ENCODE measurements around the gene ACTG1. TPM values are rescaled to one million over a fixed set of nuclear protein-coding genes. Genes with fewer than 3 reads are reported as not detected.

ACTG1 gene
- total and polyA plus RNA-seq, 2 donors (not counting 1 experiment from before 2014, with no cell fraction given), result 803 to 1,677 TPM

DNA sequence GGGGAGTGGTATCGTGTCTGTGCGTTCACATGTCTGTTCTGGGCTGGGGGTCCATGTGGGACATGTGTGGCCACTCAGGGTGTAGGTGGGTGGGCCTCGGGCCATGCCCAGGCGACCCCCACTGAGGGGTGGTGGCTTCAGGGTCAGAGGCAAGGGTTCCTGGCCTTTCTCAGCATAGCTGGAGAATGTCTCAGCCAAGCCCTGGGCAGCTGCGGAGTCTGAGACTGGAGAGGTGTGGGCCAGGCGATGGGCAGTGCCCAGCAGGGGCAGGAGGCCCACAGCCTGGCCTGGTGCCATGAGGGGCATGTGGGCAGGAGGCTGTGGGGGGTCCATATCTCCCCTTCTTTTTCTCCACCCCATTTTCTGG, 16.8 kb upstream of the ACTG1 start:
- peaks cover 0 to 11% (median 0%) of the 10 kb centered on the region in 3 donors for H3K9me3 ChIP-seq (ENCODE audit: control extremely low read depth in 1 of 3, control insufficient read depth in 2 of 3, insufficient read depth in 1 of 3, low read length in 2 of 3)
- no peak overlapping the region for H3K9ac ChIP-seq (ENCODE audit: low read length)
- Mint-ChIP-seq H3K9me3 (ENCODE audit: insufficient read depth) (no peaks in the 10 kb centered on the region), H3K27me3 (no peaks in the 10 kb centered on the region), H3K4me3 (no peak overlapping the region), H3K27ac (no peak overlapping the region), H3K4me1 (peaks cover 10% of the 10 kb centered on the region)
- H3K27ac ChIP-seq (ENCODE audit: low read length in 2 of 2), result no peak overlapping the region
- no peak for ATAC-seq (ENCODE audit: low read depth)
- peaks cover 0 to 29% (median 2%) of the 10 kb centered on the region in 4 experiments for H3K27me3 ChIP-seq (replicated peaks in 1 of 4; ENCODE audit: control extremely low read depth in 1 of 4, control insufficient read depth in 3 of 4, insufficient read depth in 4 of 4, low read length in 3 of 4)
- POLR2A ChIA-PET, result interaction anchor here (0.8 kb wide), 1 partner anchor 12 kb away, joined by 3 read pairs; no protein-coding TSS in a partner anchor
- H4K20me1 ChIP-seq (ENCODE audit: control insufficient read depth, insufficient read depth, low read length, poor library complexity, severe bottlenecking), result peaks cover 10% of the 10 kb centered on the region
- TF ChIP-seq EZH2 (IDR thresholded peaks at IDR 0.05; ENCODE audit: borderline replicate concordance, insufficient read depth, low read depth, low read length, poor library complexity, severe bottlenecking), result no peak
- TF ChIP-seq, protein P1, sequence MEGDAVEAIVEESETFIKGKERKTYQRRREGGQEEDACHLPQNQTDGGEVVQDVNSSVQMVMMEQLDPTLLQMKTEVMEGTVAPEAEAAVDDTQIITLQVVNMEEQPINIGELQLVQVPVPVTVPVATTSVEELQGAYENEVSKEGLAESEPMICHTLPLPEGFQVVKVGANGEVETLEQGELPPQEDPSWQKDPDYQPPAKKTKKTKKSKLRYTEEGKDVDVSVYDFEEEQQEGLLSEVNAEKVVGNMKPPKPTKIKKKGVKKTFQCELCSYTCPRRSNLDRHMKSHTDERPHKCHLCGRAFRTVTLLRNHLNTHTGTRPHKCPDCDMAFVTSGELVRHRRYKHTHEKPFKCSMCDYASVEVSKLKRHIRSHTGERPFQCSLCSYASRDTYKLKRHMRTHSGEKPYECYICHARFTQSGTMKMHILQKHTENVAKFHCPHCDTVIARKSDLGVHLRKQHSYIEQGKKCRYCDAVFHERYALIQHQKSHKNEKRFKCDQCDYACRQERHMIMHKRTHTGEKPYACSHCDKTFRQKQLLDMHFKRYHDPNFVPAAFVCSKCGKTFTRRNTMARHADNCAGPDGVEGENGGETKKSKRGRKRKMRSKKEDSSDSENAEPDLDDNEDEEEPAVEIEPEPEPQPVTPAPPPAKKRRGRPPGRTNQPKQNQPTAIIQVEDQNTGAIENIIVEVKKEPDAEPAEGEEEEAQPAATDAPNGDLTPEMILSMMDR (IDR thresholded peaks at IDR 0.05), result no peak
- CTCF ChIA-PET, result no interaction called here
- no peak overlapping the region for H3K4me3 ChIP-seq (ENCODE audit: control extremely low read depth in 1 of 5, extremely low read depth in 1 of 5, insufficient read depth in 1 of 5, low read depth in 2 of 5, low read length in 4 of 5)
- no peak for DNase-seq
- peaks cover 7 to 12% of the 10 kb centered on the region in 2 donors for H3K4me1 ChIP-seq (ENCODE audit: control insufficient read depth in 2 of 2, insufficient read depth in 2 of 2, low read length in 2 of 2)
- H3K79me2 ChIP-seq (ENCODE audit: control insufficient read depth, insufficient read depth, low read length), result peaks cover 5% of the 10 kb centered on the region
- no peaks in the 10 kb centered on the region for H3K36me3 ChIP-seq (replicated peaks in 1 of 2; ENCODE audit: control extremely low read depth in 1 of 2, control insufficient read depth in 1 of 2, extremely low read depth in 1 of 2, insufficient read depth in 2 of 2, low read length in 1 of 2)
- no peak overlapping the region for H3K4me2 ChIP-seq (replicated peaks; ENCODE audit: low read depth, low read length, poor library complexity, severe bottlenecking)
- WGBS (ENCODE audit: insufficient coverage), result 88% methylated on average over 6 of the region's 6 CpGs
- H2AFZ ChIP-seq (ENCODE audit: insufficient read depth, low read depth, low read length, poor library complexity, severe bottlenecking), result no peak overlapping the region
- intact Hi-C loops (cut with micrococcal nuclease), result no loop called here

DNA sequence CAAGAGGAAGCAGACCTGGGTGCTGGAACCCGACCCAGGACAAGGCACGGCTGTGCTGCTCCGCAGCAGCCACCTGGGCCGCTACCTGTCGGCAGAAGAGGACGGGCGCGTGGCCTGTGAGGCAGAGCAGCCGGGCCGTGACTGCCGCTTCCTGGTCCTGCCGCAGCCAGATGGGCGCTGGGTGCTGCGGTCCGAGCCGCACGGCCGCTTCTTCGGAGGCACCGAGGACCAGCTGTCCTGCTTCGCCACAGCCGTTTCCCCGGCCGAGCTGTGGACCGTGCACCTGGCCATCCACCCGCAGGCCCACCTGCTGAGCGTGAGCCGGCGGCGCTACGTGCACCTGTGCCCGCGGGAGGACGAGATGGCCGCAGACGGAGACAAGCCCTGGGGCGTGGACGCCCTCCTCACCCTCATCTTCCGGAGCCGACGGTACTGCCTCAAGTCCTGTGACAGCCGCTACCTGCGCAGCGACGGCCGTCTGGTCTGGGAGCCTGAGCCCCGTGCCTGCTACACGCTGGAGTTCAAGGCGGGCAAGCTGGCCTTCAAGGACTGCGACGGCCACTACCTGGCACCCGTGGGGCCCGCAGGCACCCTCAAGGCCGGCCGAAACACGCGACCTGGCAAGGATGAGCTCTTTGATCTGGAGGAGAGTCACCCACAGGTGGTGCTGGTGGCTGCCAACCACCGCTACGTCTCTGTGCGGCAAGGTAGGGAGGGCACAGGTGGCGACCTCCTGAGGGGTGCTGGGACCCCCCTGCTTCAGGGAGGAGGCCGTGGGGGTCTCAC, 16.2 kb upstream of the ACTG1 start:
- POLR2A ChIA-PET, result interaction anchor here (0.6 to 0.7 kb wide), 2 partner anchors 173 to 181 kb away, joined by 3 read pairs; no protein-coding TSS in a partner anchor

More for the DNA sequence above, 16.2 kb upstream of the ACTG1 start:
- H2AFZ ChIP-seq (ENCODE audit: insufficient read depth, low read depth, low read length, poor library complexity, severe bottlenecking), result no peak overlapping the region
- H3K27ac ChIP-seq (ENCODE audit: low read length in 2 of 2), result no peak overlapping the region
- H3K4me1 ChIP-seq (ENCODE audit: control insufficient read depth in 2 of 2, insufficient read depth in 2 of 2, low read length in 2 of 2), result peaks cover 2 to 7% of the 10 kb centered on the region in 2 donors
- H3K27me3 ChIP-seq (replicated peaks in 1 of 4; ENCODE audit: control extremely low read depth in 1 of 4, control insufficient read depth in 3 of 4, insufficient read depth in 4 of 4, low read length in 3 of 4), result peaks cover 0 to 25% (median 2%) of the 10 kb centered on the region in 4 experiments
- H3K4me3 Mint-ChIP-seq, result no peak overlapping the region
- DNase-seq (no peak), ATAC-seq (ENCODE audit: low read depth) (no peak)
- H3K9me3 ChIP-seq (ENCODE audit: control extremely low read depth in 1 of 3, control insufficient read depth in 2 of 3, insufficient read depth in 1 of 3, low read length in 2 of 3), result peaks cover 0 to 11% (median 0%) of the 10 kb centered on the region in 3 donors
- H3K27me3 Mint-ChIP-seq, result no peaks in the 10 kb centered on the region
- H3K27ac Mint-ChIP-seq, result no peak overlapping the region
- CTCF ChIA-PET, result no interaction called here
- peaks cover 16% of the 10 kb centered on the region for H4K20me1 ChIP-seq (ENCODE audit: control insufficient read depth, insufficient read depth, low read length, poor library complexity, severe bottlenecking)
- 91% methylated on average over 61 of the region's 62 CpGs for WGBS (ENCODE audit: insufficient coverage)
- TF ChIP-seq, protein P1 (IDR thresholded peaks at IDR 0.05), result no peak
- no peak for TF ChIP-seq EZH2 (IDR thresholded peaks at IDR 0.05; ENCODE audit: borderline replicate concordance, insufficient read depth, low read depth, low read length, poor library complexity, severe bottlenecking)
- peaks cover 10% of the 10 kb centered on the region for H3K79me2 ChIP-seq (ENCODE audit: control insufficient read depth, insufficient read depth, low read length)
- intact Hi-C loops (cut with micrococcal nuclease), result no loop called here
- no peaks in the 10 kb centered on the region for H3K36me3 ChIP-seq (replicated peaks in 1 of 2; ENCODE audit: control extremely low read depth in 1 of 2, control insufficient read depth in 1 of 2, extremely low read depth in 1 of 2, insufficient read depth in 2 of 2, low read length in 1 of 2)
- H3K9me3 Mint-ChIP-seq (ENCODE audit: insufficient read depth), result no peaks in the 10 kb centered on the region
- no peak overlapping the region for H3K9ac ChIP-seq (ENCODE audit: low read length)
- peaks cover 8% of the 10 kb centered on the region for H3K4me1 Mint-ChIP-seq
- no peak overlapping the region for H3K4me2 ChIP-seq (replicated peaks; ENCODE audit: low read depth, low read length, poor library complexity, severe bottlenecking)
- no peak overlapping the region for H3K4me3 ChIP-seq (ENCODE audit: control extremely low read depth in 1 of 5, extremely low read depth in 1 of 5, insufficient read depth in 1 of 5, low read depth in 2 of 5, low read length in 4 of 5)

Data from B cell (primary cell).